Fibroblast of mammary gland (primary cell): ENCODE results near the gene AGAP1.

ENCODE experiments used
- DNase-seq: peaks from one replicate; pipeline ENCODE4 v3.0.0-alpha.2; 2010; ENCODE audit warnings: low read depth
- H3K4me3 ChIP-seq: 2 replicates; pipeline ENCODE4 v1.5.1; 2011; ENCODE audit warnings: low read depth, mild to moderate bottlenecking, low read length, moderate library complexity; ENCODE audit not compliant: control insufficient read depth
- CTCF ChIP-seq: conservative IDR thresholded peaks from 2 replicates; pipeline ENCODE4 v1.5.1; 2011; ENCODE audit warnings: low read depth, low read length, inconsistent platforms; ENCODE audit not compliant: control insufficient read depth, insufficient read depth

The AGAP1 gene

GRCh38 chr2:236179236-236180075, 685.6 kb downstream of the AGAP1 start:
- no peak for DNase-seq
- peak overlapping the region; percentile 50 for H3K4me3 ChIP-seq
- TF ChIP-seq CTCF, result no peak

DNA sequence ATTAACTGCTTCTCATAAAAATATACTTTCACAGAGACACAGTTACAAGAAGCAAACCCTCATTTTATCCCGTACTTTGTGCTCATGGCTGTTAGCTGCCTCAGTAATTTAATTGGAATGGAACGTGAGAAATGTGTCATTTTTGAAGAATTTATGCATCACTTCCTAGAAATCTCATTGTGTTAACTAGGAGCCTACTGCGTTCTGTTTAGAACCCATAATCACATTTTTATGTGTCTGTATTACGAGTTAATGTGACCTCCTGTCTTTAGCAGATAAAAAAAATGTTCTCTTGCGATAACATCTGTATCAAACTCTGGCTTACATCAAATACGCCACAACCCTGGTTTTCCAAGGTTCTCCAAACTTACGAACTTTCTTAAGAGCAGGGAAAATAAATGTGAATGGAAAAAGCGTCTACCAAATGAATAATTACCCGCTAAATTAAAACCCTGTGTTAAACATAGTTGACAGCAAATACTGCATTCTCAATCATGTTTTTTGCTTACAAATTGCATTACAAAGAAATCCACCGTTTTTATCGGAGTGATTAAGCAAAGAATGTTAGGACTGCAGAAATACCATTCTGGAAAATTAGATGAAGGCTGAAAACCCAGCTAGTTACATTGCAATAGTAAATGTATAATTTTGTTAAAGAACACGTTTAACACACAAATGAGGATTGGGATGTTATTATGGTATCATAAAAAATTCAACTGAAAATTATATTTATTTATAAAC, 686.4 kb downstream of the AGAP1 start:
- H3K4me3 ChIP-seq, result no peak overlapping the region
- no peak for TF ChIP-seq CTCF
- DNase-seq, result no peak

- peak; percentile 70 for DNase-seq
- no peak overlapping the region for H3K4me3 ChIP-seq
- peak; percentile 71 for TF ChIP-seq CTCF
Observed at GRCh38 chr2:236180831-236181453, 687.1 kb downstream of the AGAP1 start.
